ENCODE measurements around the gene TXNRD1.

DNA sequence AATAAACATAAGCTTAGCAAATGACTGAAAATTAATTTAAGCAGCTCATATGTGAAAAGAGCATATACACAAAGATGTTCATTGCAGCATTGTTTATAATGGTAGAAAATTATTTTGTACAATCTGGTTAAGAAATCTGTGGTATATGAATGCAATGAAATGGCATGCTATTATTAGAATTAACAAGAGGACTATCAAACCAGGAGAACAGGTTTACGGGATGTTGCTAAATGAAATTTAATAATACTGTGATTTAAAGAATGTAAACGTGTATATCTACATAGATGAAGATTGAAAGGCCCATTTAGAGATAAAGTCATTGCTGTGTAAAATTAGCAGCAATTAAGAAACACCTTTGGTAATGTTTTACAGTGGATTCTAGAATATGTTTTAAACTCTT lies 158.5 kb downstream of the TXNRD1 start:
- TF ChIP-seq POLR2A (IDR thresholded peaks at IDR 0.05), result no peak
- TF ChIP-seq, protein P1, sequence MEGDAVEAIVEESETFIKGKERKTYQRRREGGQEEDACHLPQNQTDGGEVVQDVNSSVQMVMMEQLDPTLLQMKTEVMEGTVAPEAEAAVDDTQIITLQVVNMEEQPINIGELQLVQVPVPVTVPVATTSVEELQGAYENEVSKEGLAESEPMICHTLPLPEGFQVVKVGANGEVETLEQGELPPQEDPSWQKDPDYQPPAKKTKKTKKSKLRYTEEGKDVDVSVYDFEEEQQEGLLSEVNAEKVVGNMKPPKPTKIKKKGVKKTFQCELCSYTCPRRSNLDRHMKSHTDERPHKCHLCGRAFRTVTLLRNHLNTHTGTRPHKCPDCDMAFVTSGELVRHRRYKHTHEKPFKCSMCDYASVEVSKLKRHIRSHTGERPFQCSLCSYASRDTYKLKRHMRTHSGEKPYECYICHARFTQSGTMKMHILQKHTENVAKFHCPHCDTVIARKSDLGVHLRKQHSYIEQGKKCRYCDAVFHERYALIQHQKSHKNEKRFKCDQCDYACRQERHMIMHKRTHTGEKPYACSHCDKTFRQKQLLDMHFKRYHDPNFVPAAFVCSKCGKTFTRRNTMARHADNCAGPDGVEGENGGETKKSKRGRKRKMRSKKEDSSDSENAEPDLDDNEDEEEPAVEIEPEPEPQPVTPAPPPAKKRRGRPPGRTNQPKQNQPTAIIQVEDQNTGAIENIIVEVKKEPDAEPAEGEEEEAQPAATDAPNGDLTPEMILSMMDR (IDR thresholded peaks at IDR 0.05), result no peak

Data from body of pancreas (tissue), 4 donors.